Subcutaneous adipose tissue (tissue), 4 donors: ENCODE data around the gene GLIS1. TPM values are rescaled to one million over a fixed set of nuclear protein-coding genes. Genes with fewer than 3 reads are reported as not detected.

Experiments used
- total RNA-seq, 4 donors: library from RNA; depleted of rRNA; stranded (reverse); fragments of >200 nt; gene quantifications; one replicate each; pipeline ENCODE4 v1.1.0, GENCODE V29; 2016
- TF ChIP-seq, protein P1 (sequence below): fragments of 450-650 bp; IDR thresholded peaks from one replicate; pipeline ENCODE4 v1.5.1; 2016; ENCODE audit warnings: low read depth, mild to moderate bottlenecking, control low read depth, antibody characterized with exemption, moderate library complexity

The GLIS1 gene
- total RNA-seq, 4 donors from 2014 or later, result 0.17 to 3.6 TPM; not detected in 2

DNA sequence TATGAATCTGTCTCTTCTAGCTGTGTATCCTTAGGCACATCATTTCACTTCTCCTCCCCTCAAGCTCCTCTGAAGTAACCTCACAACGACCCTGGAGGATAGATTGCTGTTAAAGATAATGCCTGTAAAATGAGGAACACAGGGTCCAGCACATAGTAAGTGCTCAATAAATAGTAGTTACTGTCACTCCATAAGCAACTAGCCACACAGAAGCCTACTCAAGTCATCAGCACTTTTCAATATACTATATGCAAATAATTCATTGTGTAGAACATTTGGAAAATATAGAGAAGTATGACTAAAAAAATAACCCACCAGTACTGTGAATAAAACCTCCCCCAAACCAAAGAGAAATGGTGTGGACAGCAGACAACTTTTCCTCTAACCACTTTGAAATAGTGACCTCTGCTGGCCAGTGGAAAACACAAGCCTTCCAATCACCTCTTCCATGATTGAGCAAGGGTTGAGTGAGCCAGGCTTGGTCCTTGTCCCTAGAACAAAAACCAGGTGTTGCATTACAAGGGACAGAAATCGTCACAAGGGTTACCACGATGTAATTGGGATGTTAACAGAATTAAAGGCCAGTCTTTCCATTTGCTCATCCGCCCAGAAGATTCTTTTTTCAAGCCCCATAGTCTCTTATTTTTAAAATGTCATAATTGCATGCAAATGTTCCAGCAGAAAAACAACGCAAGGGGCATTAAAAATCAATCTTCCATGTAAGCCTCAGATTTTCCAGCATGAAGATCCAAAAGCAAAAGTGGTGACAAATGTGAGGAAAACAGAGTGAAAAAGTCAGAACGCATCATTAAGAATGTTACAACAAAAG lies 15.7 kb upstream of the GLIS1 start:
- TF ChIP-seq, protein P1, sequence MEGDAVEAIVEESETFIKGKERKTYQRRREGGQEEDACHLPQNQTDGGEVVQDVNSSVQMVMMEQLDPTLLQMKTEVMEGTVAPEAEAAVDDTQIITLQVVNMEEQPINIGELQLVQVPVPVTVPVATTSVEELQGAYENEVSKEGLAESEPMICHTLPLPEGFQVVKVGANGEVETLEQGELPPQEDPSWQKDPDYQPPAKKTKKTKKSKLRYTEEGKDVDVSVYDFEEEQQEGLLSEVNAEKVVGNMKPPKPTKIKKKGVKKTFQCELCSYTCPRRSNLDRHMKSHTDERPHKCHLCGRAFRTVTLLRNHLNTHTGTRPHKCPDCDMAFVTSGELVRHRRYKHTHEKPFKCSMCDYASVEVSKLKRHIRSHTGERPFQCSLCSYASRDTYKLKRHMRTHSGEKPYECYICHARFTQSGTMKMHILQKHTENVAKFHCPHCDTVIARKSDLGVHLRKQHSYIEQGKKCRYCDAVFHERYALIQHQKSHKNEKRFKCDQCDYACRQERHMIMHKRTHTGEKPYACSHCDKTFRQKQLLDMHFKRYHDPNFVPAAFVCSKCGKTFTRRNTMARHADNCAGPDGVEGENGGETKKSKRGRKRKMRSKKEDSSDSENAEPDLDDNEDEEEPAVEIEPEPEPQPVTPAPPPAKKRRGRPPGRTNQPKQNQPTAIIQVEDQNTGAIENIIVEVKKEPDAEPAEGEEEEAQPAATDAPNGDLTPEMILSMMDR, result no peak

DNA sequence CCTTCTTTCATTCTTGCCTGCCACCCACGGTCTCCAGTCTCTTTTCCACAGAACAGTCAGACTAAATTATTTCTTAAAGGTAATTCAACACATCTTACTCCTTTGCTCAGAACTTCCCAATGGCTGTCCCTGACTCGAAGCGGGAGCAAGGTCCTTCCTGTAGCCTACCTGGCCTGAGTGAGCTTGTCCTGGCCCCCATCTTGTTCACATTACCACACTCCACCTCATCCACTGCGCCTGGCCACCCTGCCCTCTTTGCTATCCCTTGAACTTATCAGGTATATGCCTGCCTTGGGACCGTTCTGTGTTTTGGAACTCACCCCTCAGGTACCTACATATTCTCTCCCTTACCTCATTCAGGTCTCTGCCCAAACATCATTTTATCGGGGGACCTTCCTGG lies 13.3 kb upstream of the GLIS1 start:
- TF ChIP-seq, protein P1, result no peak

DNA sequence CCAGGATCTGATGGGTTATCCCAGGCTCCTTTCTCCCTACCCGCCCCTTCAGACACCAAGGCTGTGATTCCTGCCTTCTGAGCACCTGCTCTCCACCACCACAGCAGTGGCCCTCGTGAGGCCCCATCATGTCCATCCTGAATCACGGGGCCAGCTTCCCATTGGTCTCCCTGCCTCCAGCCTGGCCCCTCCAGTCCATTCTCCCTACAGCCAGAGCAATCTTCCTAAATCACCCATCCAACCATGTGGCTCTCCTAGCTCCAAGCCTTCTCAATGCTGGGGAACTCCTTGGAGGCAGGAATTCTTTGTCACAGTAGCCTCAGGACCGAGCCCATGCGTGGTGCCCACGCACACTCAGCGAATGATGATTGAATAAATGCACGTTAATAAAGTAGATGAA lies 8.9 kb upstream of the GLIS1 start:
- TF ChIP-seq, protein P1, result no peak

DNA sequence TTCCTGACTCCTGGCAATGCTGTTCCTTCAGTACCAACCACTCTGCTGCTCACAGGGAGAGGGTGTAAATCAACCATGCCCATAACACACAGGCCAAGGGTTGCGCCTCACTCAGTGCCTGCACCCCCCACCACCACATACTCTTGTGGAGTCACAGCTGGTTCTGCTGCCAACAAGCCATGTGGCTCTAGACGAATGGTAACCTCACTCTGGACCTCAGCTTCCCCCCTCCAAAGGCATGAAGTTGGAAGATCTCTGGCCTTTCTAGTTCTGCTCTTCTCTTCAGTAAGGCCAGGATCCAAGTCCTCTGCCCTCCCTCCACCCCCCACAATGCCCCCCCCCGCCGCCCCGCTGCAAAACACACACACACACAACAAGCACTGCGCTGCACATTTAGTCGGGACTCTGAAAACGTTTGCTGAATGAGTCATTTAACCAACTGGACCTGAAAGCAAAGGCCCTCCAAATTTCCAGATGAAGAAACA lies 1.7 kb upstream of the GLIS1 start:
- TF ChIP-seq, protein P1, result no peak

DNA sequence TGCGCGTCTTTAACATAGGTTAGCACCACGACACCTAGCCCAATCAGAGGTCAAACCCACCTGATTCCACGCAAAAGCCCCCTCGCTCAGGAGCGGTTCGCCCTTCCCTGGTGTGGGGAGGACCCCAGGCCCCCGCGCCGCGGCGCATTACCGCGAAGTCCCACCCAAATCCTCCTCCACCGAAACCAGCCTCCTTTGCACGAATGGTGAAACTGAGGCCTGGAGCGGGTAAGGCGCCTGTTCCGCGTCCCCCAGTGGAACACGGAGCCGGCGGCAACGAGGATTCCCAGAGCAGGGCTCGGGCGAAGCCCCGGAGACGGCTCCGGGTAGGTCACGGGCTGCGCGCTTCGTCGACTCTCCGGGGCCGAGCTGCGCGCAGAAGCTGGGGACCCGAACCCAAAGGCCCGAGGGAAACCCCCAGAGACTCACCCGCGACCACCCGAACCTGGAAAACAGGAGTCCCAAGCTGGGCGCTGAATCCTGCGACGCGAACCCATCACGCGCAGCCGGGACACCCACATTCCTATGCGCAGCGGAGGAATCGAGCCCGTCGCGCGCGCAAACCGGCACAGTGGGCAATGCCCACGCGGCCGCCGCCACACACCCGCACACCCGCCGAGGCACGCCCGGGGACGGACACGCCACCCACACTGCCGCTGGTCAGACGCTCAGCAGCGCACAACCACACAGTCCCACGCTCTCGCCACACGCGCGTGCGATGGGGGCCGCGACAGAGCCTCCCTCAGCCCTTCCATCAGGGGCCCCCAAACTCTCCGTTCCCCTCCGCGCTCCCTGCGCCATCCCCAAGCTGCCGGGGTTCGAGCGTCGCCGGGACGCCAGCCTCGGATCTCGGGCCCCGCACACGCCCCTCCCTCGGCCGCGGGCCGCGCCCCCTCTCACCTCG lies 507 bp downstream of the GLIS1 start:
- TF ChIP-seq, protein P1, result no peak

DNA sequence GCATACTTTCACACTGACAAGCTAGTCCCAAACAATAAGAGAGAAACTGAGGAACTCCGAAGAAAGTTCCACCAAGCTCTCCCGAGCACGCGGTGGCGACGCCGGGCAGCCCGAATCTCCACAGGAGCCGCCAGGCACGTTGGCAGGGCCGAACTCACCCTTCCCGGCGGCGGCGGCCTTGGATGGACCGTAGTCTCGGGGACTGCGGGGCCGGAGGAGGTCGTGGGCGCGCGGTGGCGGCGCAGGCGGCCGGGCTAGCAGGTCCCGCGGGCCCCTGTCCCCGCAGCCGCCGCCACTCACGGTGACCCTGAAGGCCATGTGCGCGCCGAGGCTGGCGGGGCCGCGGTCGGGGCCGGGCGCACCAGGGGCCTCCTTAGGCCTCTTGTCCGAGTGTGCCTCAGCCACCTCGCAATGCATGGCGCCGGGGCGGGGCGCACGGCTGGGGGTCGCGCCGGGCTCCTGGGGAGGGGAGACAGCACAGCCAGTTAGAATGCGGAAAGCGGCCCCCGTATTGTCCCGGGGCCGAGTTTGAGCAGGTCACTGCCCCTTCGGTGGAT lies 1.2 kb downstream of the GLIS1 start:
- TF ChIP-seq, protein P1, result no peak
